Measurements from ENCODE around the gene CAPN8. TPM values are rescaled to one million over a fixed set of nuclear protein-coding genes. Genes with fewer than 3 reads are reported as not detected.

The CAPN8 gene
- total RNA-seq, 2 experiments from 2014 or later = 0.27 to 0.34 TPM

DNA sequence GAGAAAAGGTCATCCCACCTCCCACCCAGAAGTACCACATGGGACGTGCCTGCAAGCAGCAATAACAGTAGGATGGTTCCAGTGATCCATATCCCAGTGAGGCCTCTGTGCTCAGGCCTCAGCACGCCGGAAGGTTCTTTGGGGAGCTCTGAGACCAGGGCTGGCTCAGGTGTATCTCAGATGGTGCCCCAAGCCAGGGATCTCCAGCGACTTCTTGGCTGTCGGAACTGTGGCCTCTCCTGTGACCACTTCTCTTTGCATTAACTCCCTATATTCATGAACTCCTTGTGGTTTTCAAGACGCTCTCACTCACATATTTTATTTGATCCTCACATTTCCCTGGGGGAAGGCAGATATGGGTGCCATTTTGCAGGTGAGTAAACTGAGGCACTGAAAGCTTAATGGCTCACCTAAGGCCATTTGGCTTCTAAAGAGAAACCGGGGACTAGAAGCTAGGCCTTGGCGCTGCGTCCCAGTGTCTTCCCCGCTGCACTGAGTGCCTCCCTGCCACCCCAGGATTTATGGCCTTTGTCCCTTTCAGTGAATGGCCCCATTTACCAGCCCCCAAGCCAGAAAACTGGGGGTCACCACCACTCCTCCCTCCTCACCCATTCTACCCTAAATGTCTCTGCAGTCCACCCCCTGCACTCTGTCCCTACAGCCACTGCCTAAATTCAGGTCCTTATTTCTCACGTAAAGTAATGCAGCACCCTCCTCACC, 170.4 kb downstream of the CAPN8 start:
- POLR2A ChIA-PET = no interaction called here
- CTCF ChIA-PET = no interaction called here
- Histone ChIP-seq H3K4me3 (ENCODE audit: low read length) (no peak overlapping the region), H3K27ac (ENCODE audit: low read depth in 1 of 2, low read length in 2 of 2) (no peak overlapping the region), H3K9me3 (ENCODE audit: control insufficient read depth in 1 of 2, insufficient read depth in 1 of 2, low read length in 2 of 2) (no peaks in the 10 kb centered on the region), H3K36me3 (ENCODE audit: insufficient read depth, low read length) (no peaks in the 10 kb centered on the region), H3K4me1 (ENCODE audit: insufficient read depth, low read length) (no peaks in the 10 kb centered on the region), H3K27me3 (ENCODE audit: control insufficient read depth in 1 of 2, insufficient read depth in 2 of 2, low read length in 2 of 2) (no peaks in the 10 kb centered on the region)
- no peak for ATAC-seq (ENCODE audit: poor library complexity)
- H3K4me3 Mint-ChIP-seq = no peak overlapping the region
- TF ChIP-seq, protein P1, sequence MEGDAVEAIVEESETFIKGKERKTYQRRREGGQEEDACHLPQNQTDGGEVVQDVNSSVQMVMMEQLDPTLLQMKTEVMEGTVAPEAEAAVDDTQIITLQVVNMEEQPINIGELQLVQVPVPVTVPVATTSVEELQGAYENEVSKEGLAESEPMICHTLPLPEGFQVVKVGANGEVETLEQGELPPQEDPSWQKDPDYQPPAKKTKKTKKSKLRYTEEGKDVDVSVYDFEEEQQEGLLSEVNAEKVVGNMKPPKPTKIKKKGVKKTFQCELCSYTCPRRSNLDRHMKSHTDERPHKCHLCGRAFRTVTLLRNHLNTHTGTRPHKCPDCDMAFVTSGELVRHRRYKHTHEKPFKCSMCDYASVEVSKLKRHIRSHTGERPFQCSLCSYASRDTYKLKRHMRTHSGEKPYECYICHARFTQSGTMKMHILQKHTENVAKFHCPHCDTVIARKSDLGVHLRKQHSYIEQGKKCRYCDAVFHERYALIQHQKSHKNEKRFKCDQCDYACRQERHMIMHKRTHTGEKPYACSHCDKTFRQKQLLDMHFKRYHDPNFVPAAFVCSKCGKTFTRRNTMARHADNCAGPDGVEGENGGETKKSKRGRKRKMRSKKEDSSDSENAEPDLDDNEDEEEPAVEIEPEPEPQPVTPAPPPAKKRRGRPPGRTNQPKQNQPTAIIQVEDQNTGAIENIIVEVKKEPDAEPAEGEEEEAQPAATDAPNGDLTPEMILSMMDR (IDR thresholded peaks at IDR 0.05) = no peak
- no peaks in the 10 kb centered on the region for H3K27me3 Mint-ChIP-seq
- no peak overlapping the region for H3K27ac Mint-ChIP-seq
- no peaks in the 10 kb centered on the region for H3K4me1 Mint-ChIP-seq (ENCODE audit: low read depth)
- H3K36me3 Mint-ChIP-seq (ENCODE audit: low read depth) = no peaks in the 10 kb centered on the region
- DNase-seq = no peak
- no peaks in the 10 kb centered on the region for H3K9me3 Mint-ChIP-seq
- intact Hi-C loops (cut with DNase I, micrococcal nuclease) = no loop called here

DNA sequence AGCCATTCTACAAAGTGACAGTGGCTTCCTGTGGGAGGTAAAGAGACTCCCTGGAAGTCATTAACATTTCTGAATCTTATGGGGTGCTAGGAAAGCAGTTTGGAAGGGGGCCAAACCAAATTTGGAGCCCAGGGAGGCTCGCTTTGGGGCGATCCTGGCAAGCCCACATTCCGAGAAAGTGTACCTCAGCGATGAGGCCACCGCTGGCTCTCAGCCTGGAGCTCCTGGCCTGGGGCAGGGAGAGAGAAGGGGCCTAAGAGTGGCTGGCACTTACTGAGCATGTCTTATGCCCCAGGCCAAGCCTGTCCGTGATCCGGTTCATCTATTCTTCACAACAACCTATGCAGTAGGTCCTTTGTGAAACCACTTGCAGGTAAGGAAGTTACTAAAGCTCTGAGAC, 173.5 kb downstream of the CAPN8 start:
- H3K27ac ChIP-seq (ENCODE audit: low read depth in 1 of 2, low read length in 2 of 2) = no peak overlapping the region
- no peaks in the 10 kb centered on the region for H3K9me3 ChIP-seq (ENCODE audit: control insufficient read depth in 1 of 2, insufficient read depth in 1 of 2, low read length in 2 of 2)
- no peaks in the 10 kb centered on the region for H3K27me3 ChIP-seq (ENCODE audit: control insufficient read depth in 1 of 2, insufficient read depth in 2 of 2, low read length in 2 of 2)
- no peak overlapping the region for H3K4me3 ChIP-seq (ENCODE audit: low read length)
- intact Hi-C loops (cut with DNase I, micrococcal nuclease) = no loop called here
- no peaks in the 10 kb centered on the region for H3K36me3 ChIP-seq (ENCODE audit: insufficient read depth, low read length)
- no peak overlapping the region for H3K4me3 Mint-ChIP-seq
- no peak overlapping the region for H3K27ac Mint-ChIP-seq
- H3K4me1 ChIP-seq (ENCODE audit: insufficient read depth, low read length) = no peaks in the 10 kb centered on the region
- TF ChIP-seq, protein P1 (IDR thresholded peaks at IDR 0.05) = no peak
- no peaks in the 10 kb centered on the region for H3K36me3 Mint-ChIP-seq (ENCODE audit: low read depth)
- ATAC-seq (ENCODE audit: poor library complexity) (no peak), DNase-seq (no peak)
- H3K4me1 Mint-ChIP-seq (ENCODE audit: low read depth) = no peaks in the 10 kb centered on the region
- ChIA-PET CTCF (no interaction called here), POLR2A (interaction anchor here (1.0 kb wide), 1 partner anchor 10 kb away, joined by 3 read pairs; no protein-coding TSS in a partner anchor)
- no peaks in the 10 kb centered on the region for H3K9me3 Mint-ChIP-seq
- H3K27me3 Mint-ChIP-seq = no peaks in the 10 kb centered on the region

Other genes starting within 250 kb of the CAPN8 start
- 100 to 1,000 TPM; 110 to 114 TPM for gene CAPN2, start 46.8 kb upstream of the CAPN8 start, total RNA-seq
- gene TP53BP2, start 180.2 kb upstream of the CAPN8 start, total RNA-seq = 100 to 1,000 TPM; 104 to 119 TPM

Measured in CD4-positive, alpha-beta T cell (primary cell).